ENCODE results near the gene NRIP1.

Gene NRIP1

GRCh38 chr21:15084668-15085067 lies 19.9 kb upstream of the NRIP1 start:
- FAIRE-seq (no peak), DNase-seq (ENCODE audit: insufficient read length, low spot score) (no peak)
- no peak for TF ChIP-seq CTCF (IDR thresholded peaks at IDR 0.05; ENCODE audit: insufficient read depth, missing control alignments)

GRCh38 chr21:15080526-15080925 lies 15.7 kb upstream of the NRIP1 start:
- no peak for TF ChIP-seq CTCF (IDR thresholded peaks at IDR 0.05; ENCODE audit: insufficient read depth, missing control alignments)
- FAIRE-seq, result no peak
- no peak for DNase-seq (ENCODE audit: insufficient read length, low spot score)

DNA sequence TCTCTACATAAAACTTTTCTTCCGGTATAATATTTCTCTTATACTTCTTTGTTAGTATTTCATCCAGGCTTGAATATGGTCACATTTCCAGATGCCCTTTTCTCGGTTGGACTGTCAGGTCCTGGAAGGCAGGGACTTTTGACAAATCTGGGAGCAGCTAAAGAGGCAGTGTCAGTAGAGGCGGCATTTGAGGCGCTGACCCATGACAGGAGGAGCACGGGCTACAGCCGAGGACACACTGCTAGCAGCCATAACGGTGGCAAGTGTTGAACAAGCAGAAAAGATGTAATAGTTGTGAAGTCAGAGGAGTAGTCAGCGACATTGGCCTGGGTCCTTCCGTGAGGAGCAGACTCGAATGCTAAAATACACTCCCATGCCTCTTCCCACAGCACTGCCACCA lies 14.5 kb upstream of the NRIP1 start:
- no peak for TF ChIP-seq CTCF (IDR thresholded peaks at IDR 0.05; ENCODE audit: insufficient read depth, missing control alignments)
- FAIRE-seq, result no peak
- DNase-seq (ENCODE audit: insufficient read length, low spot score), result no peak

GRCh38 chr21:15078180-15078579 lies 13.4 kb upstream of the NRIP1 start:
- DNase-seq (ENCODE audit: insufficient read length, low spot score) (no peak), FAIRE-seq (no peak)
- no peak for TF ChIP-seq CTCF (IDR thresholded peaks at IDR 0.05; ENCODE audit: insufficient read depth, missing control alignments)

DNA sequence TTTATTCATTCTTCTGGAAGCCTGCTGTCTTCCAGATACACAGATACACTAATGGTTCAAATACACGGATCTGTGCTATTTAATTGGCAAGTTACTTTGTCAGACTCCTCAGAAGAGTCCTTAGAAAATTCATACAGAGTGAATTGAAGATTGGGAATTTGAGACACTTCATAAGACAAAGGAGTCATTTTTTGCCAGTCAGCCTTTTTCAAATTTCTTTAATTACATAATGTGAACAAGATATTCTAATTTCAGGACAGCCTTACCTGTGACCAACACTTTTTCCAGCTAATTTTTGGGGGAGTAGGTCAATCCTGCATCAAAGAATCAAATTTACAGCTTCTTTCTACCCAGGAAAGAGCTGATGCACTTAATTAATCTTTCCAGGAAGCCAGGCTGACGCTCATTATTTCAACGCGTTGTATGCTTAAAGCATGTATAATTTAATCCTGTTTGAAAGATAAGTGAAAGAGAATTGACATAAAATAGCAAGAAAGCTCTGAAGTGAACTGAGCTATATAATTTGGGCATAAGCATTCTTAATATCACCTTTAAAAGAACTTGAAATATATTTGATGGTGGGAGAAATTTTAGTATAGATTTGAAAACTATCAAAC lies 12.8 kb upstream of the NRIP1 start:
- DNase-seq (ENCODE audit: insufficient read length, low spot score) (no peak), FAIRE-seq (no peak)
- TF ChIP-seq CTCF (IDR thresholded peaks at IDR 0.05; ENCODE audit: insufficient read depth, missing control alignments), result no peak

GRCh38 chr21:15076730-15077129 lies 11.9 kb upstream of the NRIP1 start:
- TF ChIP-seq CTCF (IDR thresholded peaks at IDR 0.05; ENCODE audit: insufficient read depth, missing control alignments), result no peak
- FAIRE-seq (no peak), DNase-seq (ENCODE audit: insufficient read length, low spot score) (no peak)

DNA sequence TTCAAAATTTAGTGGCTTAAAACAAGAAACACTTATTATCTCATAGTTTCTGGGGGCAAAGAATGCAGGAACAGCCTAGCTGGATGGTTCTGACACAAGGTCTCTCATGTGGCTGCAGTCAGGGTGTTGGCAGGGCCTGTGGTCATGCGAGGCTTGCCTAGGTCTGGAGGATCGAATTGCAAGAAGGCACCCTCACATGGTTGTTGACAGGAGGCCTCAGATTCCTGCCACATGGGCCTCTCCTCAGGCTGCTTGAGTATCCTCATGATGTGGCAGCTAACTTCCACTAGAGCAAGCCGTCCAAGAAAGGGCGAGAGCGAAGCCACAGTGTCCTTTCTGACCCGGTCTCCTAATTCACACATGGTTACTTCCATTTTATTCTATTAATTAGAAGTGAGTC lies 6.2 kb upstream of the NRIP1 start:
- TF ChIP-seq CTCF (IDR thresholded peaks at IDR 0.05; ENCODE audit: insufficient read depth, missing control alignments), result no peak
- FAIRE-seq (no peak), DNase-seq (ENCODE audit: insufficient read length, low spot score) (no peak)
